SH-SY5Y (cell line): ENCODE measurements around the gene NEXMIF.

Experiments
- GATA2 ChIP-seq: IDR thresholded peaks from 2 replicates; pipeline ENCODE4 v1.6.1; 2011; ENCODE audit warnings: mild to moderate bottlenecking, low read depth, low read length
- GATA3 ChIP-seq: IDR thresholded peaks from 2 replicates; pipeline ENCODE4 v1.6.1; 2011; ENCODE audit warnings: low read depth, mild to moderate bottlenecking, low read length, moderate library complexity

GRCh38 chrX:74949717-74950116 is 24.5 kb upstream of the NEXMIF start:
- TF ChIP-seq GATA3 (no peak), GATA2 (no peak)
